Uterus (tissue), 4 donors: ENCODE results near the gene MAN2A1. TPM values are rescaled to one million over a fixed set of nuclear protein-coding genes. Genes with fewer than 3 reads are reported as not detected.

ENCODE experiments used
- DNase-seq, 2 donors: peaks; one replicate each; pipeline ENCODE4 v3.0.0-alpha.2; 2019 to 2020
- H3K27ac ChIP-seq, 2 donors: fragments of 200-600 bp; sonication (generic); 1 replicate in 1 of 2; 2 replicates in 1 of 2; pipeline ENCODE4 v1.5.1; 2016 to 2018
- H3K27me3 ChIP-seq, 2 donors: fragments of 200-600 bp; sonication (generic); one replicate each; pipeline ENCODE4 v1.5.1; 2018 to 2019; ENCODE audit warnings: control low read depth in 1 of 2
- H3K36me3 ChIP-seq, 2 donors: fragments of 200-600 bp; sonication (generic); one replicate each; pipeline ENCODE4 v1.5.1; 2019; ENCODE audit warnings: control low read depth in 1 of 2
- H3K4me1 ChIP-seq, 2 donors: fragments of 200-600 bp; sonication (generic); one replicate each; pipeline ENCODE4 v1.5.1; 2018 to 2019; ENCODE audit warnings: control low read depth in 1 of 2
- H3K4me3 ChIP-seq, 2 donors: fragments of 200-600 bp; sonication (generic); 1 replicate in 1 of 2; 2 replicates in 1 of 2; pipeline ENCODE4 v1.5.1; 2018 to 2019; ENCODE audit warnings: mild to moderate bottlenecking in 1 of 2
- H3K9me3 ChIP-seq, 2 donors: fragments of 200-600 bp; sonication (generic); one replicate each; pipeline ENCODE4 v1.5.1; 2019; ENCODE audit warnings: control low read depth in 1 of 2
- POLR2A ChIP-seq, 2 donors: fragments of 450-650 bp; IDR thresholded peaks; one replicate each; pipeline ENCODE4 v1.6.1; 2016; ENCODE audit warnings: antibody characterized with exemption in 2 of 2, mild to moderate bottlenecking in 1 of 2, moderate library complexity in 1 of 2
- intact Hi-C: fragments of 100-400 bp; cut with DNase I; formaldehyde crosslinking; loops from one replicate; pipeline ENCODE4 v1.15.1; 2023; ENCODE audit warnings: low total_unique reads
- total RNA-seq, 4 donors: library from RNA; depleted of rRNA in 3 of 4; stranded (reverse); fragments of >200 nt in 3 of 4; gene quantifications; one replicate each; pipeline versions ENCODE4 v1.1.0 to v1.2.4, GENCODE V29; 2014 to 2023
- TF ChIP-seq, protein P1 (sequence below), 4 experiments: fragments of 200-600 bp in 2 of 4; fragments of 450-650 bp in 2 of 4; sonication (generic) in 2 of 4; IDR thresholded peaks; one replicate each; pipeline ENCODE4 v1.5.1; 2016 to 2019; ENCODE audit warnings: antibody characterized with exemption in 4 of 4, mild to moderate bottlenecking in 2 of 4, moderate library complexity in 1 of 4
- donor health status: DM: yes; HTN: yes; CAD: no.

Gene MAN2A1
- total RNA-seq, 4 donors from 2014 or later, result 22.8 to 109 (median 40.6) TPM

DNA sequence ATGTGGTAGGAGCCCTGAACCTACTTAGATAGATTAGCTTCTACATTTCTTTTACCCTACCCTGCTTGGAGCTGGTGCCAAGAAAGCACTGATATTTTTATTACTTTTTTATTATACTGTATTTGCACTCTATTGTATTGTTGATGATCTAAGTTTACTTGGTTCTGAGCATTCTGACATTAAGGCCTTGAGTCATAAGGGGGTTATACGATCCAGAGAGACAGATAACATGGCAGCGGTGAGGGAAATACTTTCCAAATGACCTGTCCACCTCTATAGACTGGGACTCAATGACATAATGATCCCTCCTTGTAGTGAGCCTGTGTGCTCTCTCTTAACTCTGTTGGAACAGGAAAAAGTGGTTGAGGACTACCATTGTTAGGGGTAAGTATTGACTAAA, 176.3 kb downstream of the MAN2A1 start:
- Histone ChIP-seq H3K9me3 (no peaks in the 10 kb centered on the region), H3K4me1 (no peaks in the 10 kb centered on the region), H3K27ac (peak overlapping the region; percentile 11 to 58), H3K27me3 (no peaks in the 10 kb centered on the region), H3K4me3 (no peak overlapping the region), H3K36me3 (no peaks in the 10 kb centered on the region)
- intact Hi-C loops, result no loop called here
- DNase-seq, result no peak
- TF ChIP-seq POLR2A (IDR thresholded peaks at IDR 0.05), result no peak
- TF ChIP-seq, protein P1, sequence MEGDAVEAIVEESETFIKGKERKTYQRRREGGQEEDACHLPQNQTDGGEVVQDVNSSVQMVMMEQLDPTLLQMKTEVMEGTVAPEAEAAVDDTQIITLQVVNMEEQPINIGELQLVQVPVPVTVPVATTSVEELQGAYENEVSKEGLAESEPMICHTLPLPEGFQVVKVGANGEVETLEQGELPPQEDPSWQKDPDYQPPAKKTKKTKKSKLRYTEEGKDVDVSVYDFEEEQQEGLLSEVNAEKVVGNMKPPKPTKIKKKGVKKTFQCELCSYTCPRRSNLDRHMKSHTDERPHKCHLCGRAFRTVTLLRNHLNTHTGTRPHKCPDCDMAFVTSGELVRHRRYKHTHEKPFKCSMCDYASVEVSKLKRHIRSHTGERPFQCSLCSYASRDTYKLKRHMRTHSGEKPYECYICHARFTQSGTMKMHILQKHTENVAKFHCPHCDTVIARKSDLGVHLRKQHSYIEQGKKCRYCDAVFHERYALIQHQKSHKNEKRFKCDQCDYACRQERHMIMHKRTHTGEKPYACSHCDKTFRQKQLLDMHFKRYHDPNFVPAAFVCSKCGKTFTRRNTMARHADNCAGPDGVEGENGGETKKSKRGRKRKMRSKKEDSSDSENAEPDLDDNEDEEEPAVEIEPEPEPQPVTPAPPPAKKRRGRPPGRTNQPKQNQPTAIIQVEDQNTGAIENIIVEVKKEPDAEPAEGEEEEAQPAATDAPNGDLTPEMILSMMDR (IDR thresholded peaks at IDR 0.05), result no peak

DNA sequence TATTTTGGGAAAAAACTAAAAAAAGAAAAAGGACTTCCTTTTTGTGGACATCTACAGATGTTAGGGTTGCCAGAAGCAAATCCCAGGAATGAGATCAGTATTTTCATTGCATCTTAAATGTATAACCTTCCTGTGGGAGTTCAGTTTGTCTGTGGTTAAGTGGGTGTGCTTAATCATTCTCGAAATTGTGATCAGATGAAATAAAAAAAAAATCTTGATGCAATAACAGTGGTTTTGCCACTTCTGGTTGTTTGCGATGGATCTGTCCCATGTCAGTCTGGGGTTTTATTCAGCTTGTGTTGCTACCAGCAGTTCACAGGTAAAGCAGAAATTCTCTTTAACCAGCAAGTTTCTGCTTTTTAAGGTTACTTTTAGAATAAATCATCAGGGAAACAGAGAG, 179.0 kb downstream of the MAN2A1 start:
- TF ChIP-seq, protein P1 (IDR thresholded peaks at IDR 0.05), result no peak
- TF ChIP-seq POLR2A (IDR thresholded peaks at IDR 0.05), result no peak
- intact Hi-C loops, result no loop called here
- no peaks in the 10 kb centered on the region for H3K4me1 ChIP-seq
- DNase-seq, result no peak
- no peaks in the 10 kb centered on the region for H3K36me3 ChIP-seq
- no peaks in the 10 kb centered on the region for H3K27me3 ChIP-seq
- H3K4me3 ChIP-seq, result no peak overlapping the region
- no peak overlapping the region for H3K27ac ChIP-seq
- no peaks in the 10 kb centered on the region for H3K9me3 ChIP-seq

DNA sequence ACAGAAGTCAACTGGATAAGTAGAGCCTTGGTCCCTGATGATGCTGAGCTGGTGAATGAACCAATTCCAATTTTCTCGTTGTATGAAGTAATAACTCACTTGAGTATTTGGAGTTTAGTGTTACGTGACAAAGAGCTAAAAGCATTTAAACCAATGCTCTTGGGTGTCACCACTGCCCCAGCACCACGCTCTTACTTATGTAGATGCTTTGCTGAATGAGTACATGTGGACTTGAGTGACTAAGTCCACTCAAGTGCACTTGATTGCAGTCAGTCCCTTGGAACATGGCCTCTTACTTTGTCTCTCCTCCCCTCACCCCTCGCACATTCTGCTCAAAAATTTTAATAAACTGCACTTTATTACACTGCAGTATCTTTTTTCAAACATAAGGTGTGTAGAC, 184.0 kb downstream of the MAN2A1 start:
- H3K4me1 ChIP-seq, result no peaks in the 10 kb centered on the region
- H3K4me3 ChIP-seq, result no peak overlapping the region
- no peaks in the 10 kb centered on the region for H3K36me3 ChIP-seq
- TF ChIP-seq, protein P1 (IDR thresholded peaks at IDR 0.05), result no peak
- TF ChIP-seq POLR2A (IDR thresholded peaks at IDR 0.05), result no peak
- no peaks in the 10 kb centered on the region for H3K9me3 ChIP-seq
- no peak overlapping the region for H3K27ac ChIP-seq
- no peak for DNase-seq
- intact Hi-C loops, result no loop called here
- H3K27me3 ChIP-seq, result no peaks in the 10 kb centered on the region

DNA sequence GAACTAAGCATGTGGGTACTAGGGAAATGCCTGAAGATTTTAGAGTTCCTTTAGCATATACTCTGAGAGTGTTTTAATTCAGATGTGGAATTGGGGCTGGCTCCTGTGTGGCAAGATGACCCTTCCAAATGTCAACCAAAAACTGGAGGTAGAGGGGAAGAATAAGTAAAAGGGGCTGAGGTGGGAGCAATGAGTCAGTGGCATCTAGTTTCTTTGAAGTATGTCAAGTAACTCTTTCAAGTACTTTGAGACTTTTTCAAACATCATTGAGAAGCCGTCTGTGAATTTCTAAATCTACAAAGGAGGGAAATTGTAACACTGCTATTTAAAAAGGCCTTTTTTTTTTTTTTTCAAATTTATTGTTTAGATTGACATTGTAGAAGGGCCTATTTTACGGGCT, 184.4 kb downstream of the MAN2A1 start:
- no peak for DNase-seq
- no peak overlapping the region for H3K27ac ChIP-seq
- TF ChIP-seq POLR2A (IDR thresholded peaks at IDR 0.05), result no peak
- TF ChIP-seq, protein P1 (IDR thresholded peaks at IDR 0.05), result no peak
- H3K27me3 ChIP-seq, result no peaks in the 10 kb centered on the region
- H3K4me1 ChIP-seq, result no peaks in the 10 kb centered on the region
- intact Hi-C loops, result no loop called here
- H3K36me3 ChIP-seq, result no peaks in the 10 kb centered on the region
- no peaks in the 10 kb centered on the region for H3K9me3 ChIP-seq
- H3K4me3 ChIP-seq, result no peak overlapping the region

DNA sequence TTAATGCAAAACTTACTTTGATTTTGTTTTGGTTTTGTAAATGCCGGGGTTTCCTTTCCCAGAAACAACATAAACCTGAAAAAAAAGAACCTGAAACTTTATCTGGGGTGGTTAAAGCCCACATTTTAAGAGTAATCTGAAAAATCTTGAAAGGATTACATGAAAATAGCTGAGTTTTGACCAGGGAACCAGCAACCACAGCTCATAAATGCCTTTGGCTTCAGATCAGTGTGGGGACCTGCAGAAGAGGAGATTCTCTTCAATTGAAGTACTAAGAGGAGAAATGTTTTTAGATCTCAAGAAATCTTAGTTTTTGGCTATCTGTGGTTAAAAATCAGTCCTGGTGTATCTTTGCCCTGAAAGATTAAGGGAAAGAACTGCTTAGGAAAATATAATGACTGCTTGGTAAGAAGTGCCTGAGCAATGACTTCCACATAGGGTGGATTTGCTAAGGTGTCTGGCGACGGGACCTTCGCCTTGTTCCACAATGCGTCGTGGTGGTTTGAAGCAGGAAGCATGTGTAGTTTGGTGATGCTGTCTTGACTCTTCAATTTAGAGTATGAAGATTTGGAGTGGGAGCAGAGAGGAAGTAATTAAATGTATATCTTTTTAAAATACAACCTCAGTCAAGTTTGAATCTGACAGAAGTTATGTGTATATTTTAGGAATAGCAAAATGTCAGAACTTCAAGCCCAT, 186.5 kb downstream of the MAN2A1 start:
- H3K4me3 ChIP-seq, result no peak overlapping the region
- no peaks in the 10 kb centered on the region for H3K36me3 ChIP-seq
- TF ChIP-seq, protein P1 (IDR thresholded peaks at IDR 0.05), result no peak
- no peak for TF ChIP-seq POLR2A (IDR thresholded peaks at IDR 0.05)
- no peaks in the 10 kb centered on the region for H3K9me3 ChIP-seq
- intact Hi-C loops, result no loop called here
- DNase-seq, result no peak
- H3K4me1 ChIP-seq, result no peaks in the 10 kb centered on the region
- no peak overlapping the region for H3K27ac ChIP-seq
- no peaks in the 10 kb centered on the region for H3K27me3 ChIP-seq
